Transverse colon (tissue), 4 donors: ENCODE data around the gene SH2D4B.

Source experiments
- EP300 ChIP-seq: sonication (generic); formaldehyde crosslinking; IDR thresholded peaks from one replicate; pipeline ENCODE4 v1.6.1; 2017; ENCODE audit warnings: antibody characterized with exemption, low read depth
- POLR2A ChIP-seq: fragments of 450-650 bp; IDR thresholded peaks from one replicate; pipeline ENCODE4 v1.6.1; 2016; ENCODE audit warnings: antibody characterized with exemption, mild to moderate bottlenecking, moderate library complexity
- POLR2AphosphoS5 ChIP-seq, 3 donors: sonication (generic); formaldehyde crosslinking; IDR thresholded peaks; one replicate each; pipeline ENCODE4 v1.6.1; 2016; ENCODE audit warnings: antibody characterized with exemption in 3 of 3
- TF ChIP-seq, protein P1 (sequence below), 5 experiments: fragments of 200-600 bp in 3 of 5; fragments of 450-650 bp in 2 of 5; sonication (generic) in 3 of 5; IDR thresholded peaks; 1 replicate in 2 of 5; 2 replicates in 3 of 5; pipeline ENCODE4 v1.5.1; 2016 to 2017; ENCODE audit warnings: antibody characterized with exemption in 5 of 5, inconsistent platforms in 3 of 5, mild to moderate bottlenecking in 2 of 5, moderate library complexity in 1 of 5

GRCh38 chr10:80542652-80543318, 5.1 kb downstream of the SH2D4B start:
- TF ChIP-seq, protein P1, sequence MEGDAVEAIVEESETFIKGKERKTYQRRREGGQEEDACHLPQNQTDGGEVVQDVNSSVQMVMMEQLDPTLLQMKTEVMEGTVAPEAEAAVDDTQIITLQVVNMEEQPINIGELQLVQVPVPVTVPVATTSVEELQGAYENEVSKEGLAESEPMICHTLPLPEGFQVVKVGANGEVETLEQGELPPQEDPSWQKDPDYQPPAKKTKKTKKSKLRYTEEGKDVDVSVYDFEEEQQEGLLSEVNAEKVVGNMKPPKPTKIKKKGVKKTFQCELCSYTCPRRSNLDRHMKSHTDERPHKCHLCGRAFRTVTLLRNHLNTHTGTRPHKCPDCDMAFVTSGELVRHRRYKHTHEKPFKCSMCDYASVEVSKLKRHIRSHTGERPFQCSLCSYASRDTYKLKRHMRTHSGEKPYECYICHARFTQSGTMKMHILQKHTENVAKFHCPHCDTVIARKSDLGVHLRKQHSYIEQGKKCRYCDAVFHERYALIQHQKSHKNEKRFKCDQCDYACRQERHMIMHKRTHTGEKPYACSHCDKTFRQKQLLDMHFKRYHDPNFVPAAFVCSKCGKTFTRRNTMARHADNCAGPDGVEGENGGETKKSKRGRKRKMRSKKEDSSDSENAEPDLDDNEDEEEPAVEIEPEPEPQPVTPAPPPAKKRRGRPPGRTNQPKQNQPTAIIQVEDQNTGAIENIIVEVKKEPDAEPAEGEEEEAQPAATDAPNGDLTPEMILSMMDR (IDR thresholded peaks at IDR 0.05), result no peak
- no peak for TF ChIP-seq POLR2A
- TF ChIP-seq POLR2AphosphoS5 (IDR thresholded peaks at IDR 0.05), result no peak
- TF ChIP-seq EP300, result no peak
